NCI-H2196 (cell line): ENCODE results near the gene ADAMTSL1.
A peak's percentile ranks its signal among the peaks of the same experiment; 100 is the strongest.

ENCODE experiments used
- DNase-seq: peaks from one replicate; lab custom pipeline; 2025; ENCODE audit not compliant: unreplicated experiment; lab: John Stamatoyannopoulos, UW

ADAMTSL1 gene

DNA sequence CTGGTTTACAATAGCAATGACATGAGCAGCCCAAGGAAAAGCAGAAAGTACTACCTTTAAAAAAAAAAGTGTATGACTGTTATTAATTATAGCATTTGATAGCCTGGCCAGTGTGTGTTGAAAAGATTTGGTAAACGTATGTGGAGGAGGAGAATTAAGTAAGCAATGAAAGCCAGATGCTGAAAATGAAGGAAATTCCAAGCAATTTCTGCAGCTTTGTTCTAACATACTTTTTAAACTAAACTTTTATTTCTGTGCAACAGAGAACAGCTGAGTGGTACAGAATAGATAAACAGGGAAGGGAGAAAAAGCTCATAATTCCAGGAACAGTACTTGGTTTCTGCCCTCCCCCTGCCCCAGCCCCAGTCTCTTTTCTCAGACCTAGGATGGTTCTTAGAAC, 252.6 kb downstream of the ADAMTSL1 start:
- no peak for DNase-seq

GRCh38 chr9:18727904-18728303, 254.0 kb downstream of the ADAMTSL1 start:
- no peak for DNase-seq

DNA sequence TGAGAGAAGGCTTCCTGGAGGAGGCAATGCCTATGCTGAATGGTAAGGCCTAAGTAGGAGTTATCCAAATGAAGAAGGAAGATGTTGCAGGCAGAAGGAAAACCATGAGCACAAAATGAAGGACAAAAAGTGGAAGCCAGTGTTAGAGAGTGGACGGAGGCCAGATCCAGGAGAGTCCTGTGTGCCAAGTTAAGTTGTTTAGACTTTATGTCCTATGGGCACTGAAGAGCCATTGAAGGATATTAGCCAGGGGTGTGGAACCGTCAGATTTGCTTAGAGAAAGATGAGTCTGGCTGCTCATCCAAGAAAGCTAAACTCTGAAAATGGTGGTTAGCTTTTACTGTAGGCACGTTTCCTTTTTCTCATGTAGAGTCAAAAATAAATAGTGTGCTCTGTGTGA, 254.7 kb downstream of the ADAMTSL1 start:
- DNase-seq: no peak

- no peak for DNase-seq
These were observed 256.3 kb downstream of the ADAMTSL1 start for GRCh38 chr9:18730241-18730640.

DNA sequence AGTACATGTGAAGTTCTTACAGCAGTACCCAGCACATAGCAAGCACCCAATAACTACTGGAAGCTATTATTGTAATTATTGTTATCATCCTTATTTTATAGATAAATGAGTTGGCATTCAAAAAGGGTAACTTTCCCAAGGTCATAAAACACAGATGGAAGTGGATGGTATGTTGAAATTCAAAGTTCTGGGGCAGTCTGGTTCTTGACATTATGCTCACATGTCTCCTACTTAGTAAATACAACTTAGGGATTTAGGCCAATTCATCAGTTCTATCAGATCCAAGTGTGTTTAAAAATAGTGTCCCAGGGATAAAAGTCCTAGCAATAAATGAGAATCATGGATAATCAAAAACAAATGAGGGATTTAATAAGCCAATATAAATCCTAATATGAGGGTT, 265.2 kb downstream of the ADAMTSL1 start:
- DNase-seq: no peak

GRCh38 chr9:18739641-18740318, 265.8 kb downstream of the ADAMTSL1 start:
- DNase-seq: no peak

DNA sequence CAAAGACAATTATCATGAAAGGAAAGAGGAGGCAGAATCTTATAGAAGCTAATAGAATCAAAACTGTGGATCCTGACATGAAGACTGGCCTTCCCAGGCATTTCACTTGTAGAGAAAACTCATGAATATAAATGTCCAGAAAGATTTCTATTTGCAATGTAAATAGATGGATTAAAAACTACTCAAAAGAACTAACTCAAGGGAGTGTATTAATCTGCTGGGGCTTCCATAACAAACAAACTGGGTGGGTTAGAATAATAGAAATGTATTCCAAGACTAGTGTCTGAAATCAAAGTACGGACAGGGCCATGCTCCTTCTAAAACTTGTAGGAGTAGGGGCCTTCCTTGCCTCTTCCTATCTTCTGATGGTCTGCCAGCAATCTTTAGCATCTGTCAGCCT, 267.4 kb downstream of the ADAMTSL1 start:
- DNase-seq: no peak

DNA sequence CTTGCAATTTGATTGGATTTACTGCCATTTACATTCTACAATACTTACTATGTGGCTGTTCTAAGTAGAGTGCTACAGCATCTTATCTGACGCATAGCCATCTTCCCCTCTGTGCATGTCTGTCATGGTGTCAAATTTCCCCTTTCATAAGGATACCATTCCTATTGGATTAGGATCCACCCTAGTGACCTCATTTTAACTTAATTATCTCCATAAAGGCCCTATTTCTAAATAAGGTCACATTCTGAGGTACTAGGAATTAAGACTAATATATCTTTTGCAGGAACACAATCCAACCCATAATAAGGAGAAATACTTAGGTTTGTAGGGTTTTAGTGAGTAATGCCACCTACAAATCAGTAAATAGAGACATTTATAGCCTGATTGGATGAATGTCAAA, 268.0 kb downstream of the ADAMTSL1 start:
- DNase-seq: no peak

DNA sequence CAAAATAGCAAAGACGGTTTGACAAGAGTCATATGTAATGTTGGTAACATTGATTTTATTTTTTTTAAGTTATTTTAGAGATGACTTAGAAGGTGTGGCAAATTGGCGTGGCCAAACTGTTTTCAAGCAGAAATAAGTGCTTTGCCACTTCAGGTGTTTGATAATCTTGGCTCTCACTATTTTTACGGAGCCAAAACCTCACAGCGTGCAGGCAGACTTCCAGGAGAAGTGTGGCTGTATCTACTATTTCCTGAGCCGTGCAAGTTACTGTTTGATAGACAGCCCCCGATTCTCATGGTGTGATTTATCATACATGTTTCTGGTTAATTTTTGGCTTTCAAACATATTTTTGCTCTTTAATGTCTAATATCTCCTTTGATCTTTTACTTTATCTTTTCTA, 269.5 kb downstream of the ADAMTSL1 start:
- DNase-seq: no peak

- no peak for DNase-seq
These were observed 270.0 kb downstream of the ADAMTSL1 start for GRCh38 chr9:18743971-18744370.

- DNase-seq: no peak
These were observed 271.8 kb downstream of the ADAMTSL1 start for GRCh38 chr9:18745710-18746109.

- no peak for DNase-seq
These were observed 272.7 kb downstream of the ADAMTSL1 start for GRCh38 chr9:18746631-18747030.

GRCh38 chr9:18747595-18747994, 273.6 kb downstream of the ADAMTSL1 start:
- no peak for DNase-seq

DNA sequence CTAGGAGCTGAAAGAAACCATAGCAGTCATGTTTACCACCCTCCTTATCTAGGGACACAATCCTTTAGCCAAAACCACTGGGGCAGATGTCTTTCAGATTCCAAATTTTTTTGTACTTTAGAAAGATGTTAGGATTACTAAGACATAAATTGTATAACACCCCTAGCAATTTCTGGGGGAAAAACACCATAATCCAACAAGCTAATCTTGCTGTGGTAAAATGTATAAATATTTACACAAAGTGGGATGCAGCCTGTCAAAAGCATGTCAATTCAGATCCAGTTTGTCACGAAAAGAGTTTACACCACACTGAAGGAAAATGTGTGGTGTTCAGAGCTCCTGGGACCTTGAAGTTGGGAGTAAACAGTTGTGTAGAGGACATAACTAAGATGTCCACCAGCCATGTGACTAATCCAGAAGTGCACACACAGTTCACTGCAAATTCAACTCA, 274.3 kb downstream of the ADAMTSL1 start:
- DNase-seq: no peak

DNA sequence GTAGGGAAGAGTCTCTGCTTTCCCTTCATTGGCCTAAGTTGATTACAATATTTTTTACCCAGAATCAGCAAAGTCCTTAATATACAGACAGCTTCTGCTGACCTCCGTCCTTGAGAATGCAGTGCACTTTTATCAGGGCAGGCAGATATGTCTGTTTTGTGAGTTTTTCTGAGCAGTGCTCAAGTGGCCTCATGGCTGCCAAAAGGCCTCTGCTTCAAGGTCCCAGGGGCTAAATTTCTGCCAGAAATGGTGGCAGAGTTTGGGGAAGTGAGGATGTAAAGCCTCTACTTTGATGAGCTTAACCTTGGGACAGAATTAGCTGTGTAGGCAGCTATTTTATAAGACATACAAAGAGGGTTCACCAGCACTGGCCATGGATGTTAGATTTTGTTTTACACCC, 275.8 kb downstream of the ADAMTSL1 start:
- DNase-seq: no peak

- DNase-seq: no peak
These were observed 280.0 kb downstream of the ADAMTSL1 start for GRCh38 chr9:18753904-18754303.

DNA sequence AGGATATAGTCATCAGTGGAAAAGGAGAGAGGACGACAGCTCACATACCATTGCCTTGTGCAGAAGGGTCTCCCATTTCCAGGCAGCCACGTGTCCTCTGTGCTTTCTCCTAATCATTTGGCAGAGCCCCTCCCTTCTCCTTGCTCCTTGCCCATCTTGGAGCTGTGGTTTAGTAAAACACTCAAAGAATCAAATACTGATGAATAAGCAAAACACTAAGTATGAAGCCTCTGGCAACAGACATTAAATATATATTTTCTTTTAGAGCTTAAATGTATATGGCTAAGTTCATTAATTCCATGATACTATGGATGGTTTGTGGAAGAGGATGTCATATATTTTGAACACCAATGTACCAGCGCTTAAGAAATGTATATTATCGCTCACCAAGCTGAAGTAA, 280.6 kb downstream of the ADAMTSL1 start:
- no peak for DNase-seq

- DNase-seq: no peak
These were observed 281.3 kb downstream of the ADAMTSL1 start for GRCh38 chr9:18755263-18755662.

GRCh38 chr9:18756712-18757125, 282.8 kb downstream of the ADAMTSL1 start:
- peak; percentile 19 for DNase-seq

- no peak for DNase-seq
These were observed 285.9 kb downstream of the ADAMTSL1 start for GRCh38 chr9:18759827-18760226.

GRCh38 chr9:18761742-18762300, 287.9 kb downstream of the ADAMTSL1 start:
- DNase-seq: no peak

GRCh38 chr9:18766989-18767550, 293.1 kb downstream of the ADAMTSL1 start:
- DNase-seq: no peak
